GM23248 (cell line): ENCODE measurements around the gene STAMBPL1. TPM values are rescaled to one million over a fixed set of nuclear protein-coding genes. Genes with fewer than 3 reads are reported as not detected.

Experiments used
- DNase-seq: peaks from one replicate; pipeline ENCODE4 v3.0.0-alpha.2; 2015
- H2AFZ ChIP-seq: fragments of 200-600 bp; sonication (generic); 2 replicates; pipeline ENCODE4 v1.6.1; 2016; ENCODE audit warnings: antibody characterized with exemption
- H3F3A ChIP-seq: fragments of 200-600 bp; sonication (generic); 2 replicates; pipeline ENCODE4 v1.6.1; 2016; ENCODE audit warnings: mild to moderate bottlenecking, antibody characterized with exemption, mixed run types; ENCODE audit not compliant: insufficient read depth
- H3K27ac ChIP-seq: fragments of 200-600 bp; sonication (generic); 2 replicates; pipeline ENCODE4 v1.5.1; 2016; ENCODE audit warnings: mild to moderate bottlenecking
- H3K27me3 ChIP-seq: fragments of 200-600 bp; sonication (generic); replicated peaks from 2 replicates; pipeline ENCODE4 v1.6.1; 2016; ENCODE audit warnings: mild to moderate bottlenecking; ENCODE audit not compliant: insufficient read depth
- H3K36me3 ChIP-seq: fragments of 200-600 bp; sonication (generic); 2 replicates; pipeline ENCODE4 v1.6.1; 2016; ENCODE audit warnings: low read depth, mild to moderate bottlenecking
- H3K4me1 ChIP-seq: fragments of 200-600 bp; sonication (generic); 2 replicates; pipeline ENCODE4 v1.6.1; 2016; ENCODE audit warnings: mild to moderate bottlenecking; ENCODE audit not compliant: insufficient read depth
- H3K4me2 ChIP-seq: fragments of 200-600 bp; sonication (generic); one replicate; pipeline ENCODE4 v1.6.1; 2016; ENCODE audit warnings: mild to moderate bottlenecking; ENCODE audit not compliant: unreplicated experiment
- H3K4me3 ChIP-seq: fragments of 200-600 bp; sonication (generic); 2 replicates; pipeline ENCODE4 v1.5.1; 2016; ENCODE audit warnings: mild to moderate bottlenecking
- H3K79me2 ChIP-seq: fragments of 200-600 bp; sonication (generic); 2 replicates; pipeline ENCODE4 v1.6.1; 2016; ENCODE audit warnings: mild to moderate bottlenecking; ENCODE audit not compliant: insufficient read depth
- H3K9ac ChIP-seq: fragments of 200-600 bp; sonication (generic); 2 replicates; pipeline ENCODE4 v1.6.1; 2016; ENCODE audit warnings: mild to moderate bottlenecking
- H3K9me2 ChIP-seq: fragments of 200-600 bp; sonication (generic); 2 replicates; pipeline ENCODE4 v1.6.1; 2016; ENCODE audit warnings: mixed run types, mild to moderate bottlenecking, moderate library complexity; ENCODE audit not compliant: insufficient read depth
- H3K9me3 ChIP-seq: fragments of 200-600 bp; sonication (generic); one replicate; pipeline ENCODE4 v1.6.1; 2017; ENCODE audit warnings: low read depth
- H4K20me1 ChIP-seq: fragments of 200-600 bp; sonication (generic); 2 replicates; pipeline ENCODE4 v1.6.0; 2016; ENCODE audit not compliant: insufficient read depth
- EZH2 ChIP-seq: fragments of 200-600 bp; sonication (generic); IDR thresholded peaks from 2 replicates; pipeline ENCODE4 v1.6.1; 2018; ENCODE audit warnings: antibody characterized with exemption, mild to moderate bottlenecking; ENCODE audit not compliant: insufficient read depth, poor library complexity, severe bottlenecking
- EZH2phosphoT487 ChIP-seq: fragments of 200-600 bp; sonication (generic); IDR thresholded peaks from 2 replicates; pipeline ENCODE4 v1.6.1; 2018; ENCODE audit warnings: antibody characterized with exemption, moderate library complexity, mild to moderate bottlenecking, low read depth; ENCODE audit not compliant: insufficient read depth
- WGBS, 2 experiments: methylation state at CpG; one replicate each; pipeline ENCODE4 v1.1.6; 2015 to 2017; ENCODE audit warnings: low lambda C conversion rate in 2 of 2, low coverage in 1 of 2; ENCODE audit errors: missing lambda C conversion rate in 2 of 2; 5-methylcytosine and 5-hydroxymethylcytosine counted together
- in situ Hi-C: fragments of 300-500 bp; cut with MboI; formaldehyde crosslinking; loops from 2 replicates; pipeline ENCODE4 v1.15.0; 2020
- polyA plus RNA-seq: library from polyadenylated mRNA; unstranded; fragments of >200 nt; fragmentation: Nextera tagmentation; extraction: Ambion mirVana; gene quantifications from 2 replicates; pipeline ENCODE4 v1.2.1, GENCODE V29; 2016
- total RNA-seq: library from RNA; depleted of rRNA; stranded (reverse); fragments of >200 nt; shearing (Covaris generic); gene quantifications from 2 replicates; pipeline ENCODE4 v1.2.3, GENCODE V29; 2014

Gene STAMBPL1
- total and polyA plus RNA-seq, 2 experiments from 2014 or later = 13.3 to 23.9 TPM

DNA sequence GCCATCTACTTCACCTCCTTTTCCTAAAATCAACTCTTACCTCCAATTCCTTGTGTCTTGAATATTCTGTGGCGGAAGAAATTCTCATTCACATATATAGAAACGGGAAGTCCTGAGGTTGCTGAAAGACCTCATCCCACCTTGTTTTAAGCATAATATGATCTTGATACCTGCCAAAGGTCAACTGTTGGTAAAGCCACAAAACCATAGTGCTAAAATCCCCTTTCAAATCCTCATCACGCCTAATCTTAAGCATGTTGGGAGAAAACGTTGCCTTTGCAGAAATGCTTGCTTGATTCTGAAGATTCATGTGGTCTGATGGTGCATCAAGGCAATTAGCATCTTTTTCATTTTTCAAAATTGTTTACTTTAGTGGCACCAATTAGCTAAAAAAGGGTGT is 36.9 kb upstream of the STAMBPL1 start:
- H2AFZ ChIP-seq = no peak overlapping the region
- no peaks in the 10 kb centered on the region for H4K20me1 ChIP-seq
- no peak overlapping the region for H3K9ac ChIP-seq
- H3K4me1 ChIP-seq = peaks cover 1% of the 10 kb centered on the region; the same call in 1 of the 2 replicates
- peaks cover under 1% of the 10 kb centered on the region for H3F3A ChIP-seq
- H3K79me2 ChIP-seq = no peaks in the 10 kb centered on the region
- no peaks in the 10 kb centered on the region for H3K9me3 ChIP-seq
- no peaks in the 10 kb centered on the region for H3K27me3 ChIP-seq
- H3K27ac ChIP-seq = no peak overlapping the region
- WGBS, 2 experiments = 92 to 97% methylated on average over 4 of the region's 4 CpGs
- no peak overlapping the region for H3K4me2 ChIP-seq
- no peaks in the 10 kb centered on the region for H3K36me3 ChIP-seq
- TF ChIP-seq EZH2 = no peak
- no peak for TF ChIP-seq EZH2phosphoT487
- no peak overlapping the region for H3K4me3 ChIP-seq
- no peaks in the 10 kb centered on the region for H3K9me2 ChIP-seq
- in situ Hi-C loops = no loop called here
- DNase-seq = no peak

DNA sequence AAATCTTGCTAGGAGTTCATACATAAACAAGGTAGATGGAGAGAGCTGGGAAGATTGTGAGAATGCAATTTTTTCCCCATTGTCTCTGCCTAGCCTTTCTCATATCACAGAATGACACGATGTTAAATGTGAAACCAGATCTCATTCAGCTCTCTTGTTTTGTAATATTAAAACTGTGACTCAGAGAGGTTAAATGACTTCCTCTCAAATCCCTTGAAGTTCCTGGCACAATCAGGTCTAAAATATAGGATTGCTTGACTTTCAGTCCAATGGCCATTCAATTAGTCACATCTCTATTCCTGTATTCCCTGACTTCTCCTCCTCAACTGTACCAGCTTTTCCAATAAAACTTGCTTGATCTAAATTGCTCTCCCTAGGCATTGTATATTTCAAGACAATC is 31.5 kb upstream of the STAMBPL1 start:
- Histone ChIP-seq H3K4me1 (peaks cover 26% of the 10 kb centered on the region), H3K4me3 (peak overlapping the region; percentile 11; the same call in 1 of the 2 replicates), H4K20me1 (no peaks in the 10 kb centered on the region), H3F3A (peaks cover 21% of the 10 kb centered on the region), H3K27me3 (no peaks in the 10 kb centered on the region), H3K9me2 (no peaks in the 10 kb centered on the region), H3K9ac (no peak overlapping the region), H2AFZ (no peak overlapping the region), H3K9me3 (no peaks in the 10 kb centered on the region), H3K27ac (peak overlapping the region; percentile 52), H3K4me2 (peak overlapping the region; percentile 30), H3K36me3 (no peaks in the 10 kb centered on the region), H3K79me2 (no peaks in the 10 kb centered on the region)
- in situ Hi-C loops = no loop called here
- peak; percentile 83 for DNase-seq
- WGBS, 2 experiments = 0 to 4% methylated on average over 1 of the region's 1 CpG
- no peak for TF ChIP-seq EZH2
- no peak for TF ChIP-seq EZH2phosphoT487

DNA sequence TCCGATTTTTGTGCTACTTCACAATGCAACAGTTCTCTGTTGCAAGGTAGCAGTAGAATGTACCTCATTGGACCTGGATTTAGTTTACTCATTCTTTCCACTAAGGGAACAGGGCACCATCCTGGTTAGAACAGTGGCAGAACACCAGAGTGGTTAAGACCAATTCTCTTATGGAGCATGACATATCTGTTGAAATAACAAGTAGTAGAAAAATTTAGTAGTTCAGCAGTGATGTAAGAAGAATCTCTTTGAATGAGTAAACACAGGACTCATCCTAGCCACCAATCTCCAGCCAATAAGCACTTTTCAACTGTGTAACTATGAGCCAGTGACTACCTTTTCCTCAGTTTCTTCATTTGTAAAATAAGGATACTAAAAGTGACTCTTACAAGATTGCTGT is 30.8 kb upstream of the STAMBPL1 start:
- H3K9me2 ChIP-seq = no peaks in the 10 kb centered on the region
- H3K79me2 ChIP-seq = no peaks in the 10 kb centered on the region
- DNase-seq = peak; percentile 71
- H3K9ac ChIP-seq = no peak overlapping the region
- no peak for TF ChIP-seq EZH2phosphoT487
- no peaks in the 10 kb centered on the region for H3K27me3 ChIP-seq
- H3K4me1 ChIP-seq = peaks cover 26% of the 10 kb centered on the region
- no peaks in the 10 kb centered on the region for H4K20me1 ChIP-seq
- peaks cover 21% of the 10 kb centered on the region for H3F3A ChIP-seq
- no peak overlapping the region for H2AFZ ChIP-seq
- WGBS, 2 experiments = 92 to 100% methylated on average over 1 of the region's 1 CpG
- H3K9me3 ChIP-seq = no peaks in the 10 kb centered on the region
- H3K4me3 ChIP-seq = no peak overlapping the region
- no peaks in the 10 kb centered on the region for H3K36me3 ChIP-seq
- peak overlapping the region; percentile 52 for H3K27ac ChIP-seq
- in situ Hi-C loops = no loop called here
- H3K4me2 ChIP-seq = peak overlapping the region; percentile 30

DNA sequence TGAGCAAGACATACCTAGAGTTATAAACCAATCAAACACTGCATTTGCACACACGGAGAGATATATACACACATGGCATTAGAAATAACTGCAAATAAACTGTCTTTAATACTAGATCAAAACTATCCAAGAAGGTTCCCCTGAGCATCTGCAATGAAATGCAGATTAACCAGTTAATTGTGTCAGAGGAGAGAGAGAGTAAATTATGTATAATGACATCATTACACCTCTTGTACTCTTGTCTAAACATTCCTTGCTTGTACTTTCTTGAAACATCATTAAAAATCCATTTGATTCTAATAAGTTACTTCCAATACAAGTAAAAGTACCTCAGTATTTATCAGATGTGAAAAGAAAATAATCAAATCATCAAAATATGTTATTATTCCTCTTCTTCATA is 29.3 kb upstream of the STAMBPL1 start:
- Histone ChIP-seq H3K4me3 (no peak overlapping the region), H4K20me1 (no peaks in the 10 kb centered on the region), H3K36me3 (no peaks in the 10 kb centered on the region), H3K27ac (no peak overlapping the region), H2AFZ (no peak overlapping the region), H3K4me1 (peaks cover 26% of the 10 kb centered on the region), H3K79me2 (no peaks in the 10 kb centered on the region), H3K4me2 (no peak overlapping the region), H3K27me3 (no peaks in the 10 kb centered on the region), H3K9ac (no peak overlapping the region), H3K9me3 (no peaks in the 10 kb centered on the region), H3K9me2 (no peaks in the 10 kb centered on the region), H3F3A (peaks cover 21% of the 10 kb centered on the region)
- TF ChIP-seq EZH2 = no peak
- 50 to 60% methylated on average over 1 of the region's 1 CpG for WGBS, 2 experiments
- in situ Hi-C loops = no loop called here
- no peak for DNase-seq

DNA sequence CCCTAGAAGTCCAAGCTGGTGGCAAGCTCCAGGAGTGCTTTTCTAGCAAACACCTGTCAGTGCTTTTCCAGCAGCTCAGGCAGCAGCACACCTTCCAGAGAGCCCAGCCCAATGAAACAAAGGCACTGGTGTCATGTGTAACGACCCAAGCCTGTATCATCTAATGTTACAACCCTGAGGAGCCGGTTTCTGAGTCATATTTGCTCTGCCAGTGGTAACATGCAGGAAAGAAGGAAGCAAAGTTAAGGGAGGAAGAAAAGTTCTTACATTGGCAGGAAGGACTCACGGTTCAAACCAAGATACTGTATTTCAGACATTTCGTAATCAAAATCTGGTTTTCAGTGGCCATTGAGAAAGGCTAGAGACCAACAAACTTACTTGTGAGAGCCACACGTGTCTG is 28.3 kb upstream of the STAMBPL1 start, which contains the start of gene ANKRD22:
Gene ANKRD22, minus strand, starts transcription at position 139 of the 400 bp plus-strand sequence. CDS start 237 bp downstream, outside the sequence.
- peak; percentile 53 for DNase-seq
- no peaks in the 10 kb centered on the region for H3K9me3 ChIP-seq
- H3K27ac ChIP-seq = no peak within 1 kb of the TSS
- H3K4me3 ChIP-seq = no peak within 1 kb of the TSS
- H3K4me2 ChIP-seq = no peak within 1 kb of the TSS
- no peaks in the 10 kb centered on the region for H4K20me1 ChIP-seq
- H2AFZ ChIP-seq = no peak within 1 kb of the TSS
- H3K79me2 ChIP-seq = no peaks in the 10 kb centered on the region
- H3K9ac ChIP-seq = no peak within 1 kb of the TSS
- H3K27me3 ChIP-seq = no peaks in the 10 kb centered on the region
- in situ Hi-C loops = no loop called here
- TF ChIP-seq EZH2phosphoT487 (no peak), EZH2 (no peak)
- no peaks in the 10 kb centered on the region for H3K9me2 ChIP-seq
- no peaks in the 10 kb centered on the region for H3K36me3 ChIP-seq
- peaks cover 21% of the 10 kb centered on the region for H3F3A ChIP-seq
- H3K4me1 ChIP-seq = peaks cover 26% of the 10 kb centered on the region
- WGBS, 2 experiments = 70 to 71% methylated on average over 5 of the region's 5 CpGs
